H9 (cell line): ENCODE measurements around the gene SCN1B. TPM values are rescaled to one million over a fixed set of nuclear protein-coding genes. Genes with fewer than 3 reads are reported as not detected.

Source experiments
- DNase-seq: peaks from one replicate; pipeline ENCODE4 v3.0.0-alpha.2; 2017
- H2AFZ ChIP-seq: one replicate; pipeline ENCODE4 v1.6.1; 2013; ENCODE audit warnings: mild to moderate bottlenecking, low read length, control low read depth, moderate library complexity
- H2AK5ac ChIP-seq: 2 replicates; pipeline ENCODE4 v1.6.1; 2013; ENCODE audit warnings: low read length, control low read depth, mixed read lengths; ENCODE audit not compliant: insufficient read length
- H2BK120ac ChIP-seq: one replicate; pipeline ENCODE4 v1.6.1; 2013; ENCODE audit warnings: low read depth, mild to moderate bottlenecking, low read length, control low read depth, inconsistent platforms; ENCODE audit not compliant: poor library complexity, severe bottlenecking
- H2BK12ac ChIP-seq: 2 replicates; pipeline ENCODE4 v1.6.1; 2013; ENCODE audit warnings: low read length, control low read depth, mixed read lengths, low read depth; ENCODE audit not compliant: insufficient read length
- H2BK15ac ChIP-seq: 2 replicates; pipeline ENCODE4 v1.6.1; 2013; ENCODE audit warnings: low read depth, low read length, control low read depth
- H2BK20ac ChIP-seq: one replicate; pipeline ENCODE4 v1.6.1; 2013; ENCODE audit warnings: low read depth, mild to moderate bottlenecking, low read length, control low read depth, inconsistent platforms; ENCODE audit not compliant: poor library complexity, severe bottlenecking
- H2BK5ac ChIP-seq: 2 replicates; pipeline ENCODE4 v1.6.1; 2013; ENCODE audit warnings: low read length, control low read depth, mixed read lengths; ENCODE audit not compliant: insufficient read length
- H3K14ac ChIP-seq: 2 replicates; pipeline ENCODE4 v1.6.1; 2013; ENCODE audit warnings: low read length, control low read depth; ENCODE audit not compliant: insufficient read depth
- H3K18ac ChIP-seq: 2 replicates; pipeline ENCODE4 v1.6.1; 2013; ENCODE audit warnings: low read depth, mild to moderate bottlenecking, mixed read lengths, low read length, control low read depth; ENCODE audit not compliant: insufficient read length
- H3K23ac ChIP-seq: 2 replicates; pipeline ENCODE4 v1.6.1; 2013; ENCODE audit warnings: low read length, control low read depth, mixed read lengths, low read depth; ENCODE audit not compliant: insufficient read length
- H3K23me2 ChIP-seq: 2 replicates; pipeline ENCODE4 v1.6.1; 2013; ENCODE audit warnings: low read depth, mild to moderate bottlenecking, mixed read lengths, low read length, control low read depth; ENCODE audit not compliant: insufficient read length, poor library complexity, severe bottlenecking
- H3K27ac ChIP-seq: 2 replicates; pipeline ENCODE4 v1.5.1; 2013; ENCODE audit warnings: low read length, control low read depth, mixed read lengths, low read depth; ENCODE audit not compliant: insufficient read length
- H3K27me3 ChIP-seq: 2 replicates; pipeline ENCODE4 v1.6.1; 2013; ENCODE audit warnings: low read length, control low read depth, inconsistent platforms; ENCODE audit not compliant: insufficient read depth
- H3K4ac ChIP-seq: 2 replicates; pipeline ENCODE4 v1.6.1; 2013; ENCODE audit warnings: low read depth, mild to moderate bottlenecking, control low read depth, inconsistent platforms, low read length, moderate library complexity
- H3K4me1 ChIP-seq: 2 replicates; pipeline ENCODE4 v1.6.1; 2013; ENCODE audit warnings: low read length, control low read depth, inconsistent platforms; ENCODE audit not compliant: insufficient read depth
- H3K4me2 ChIP-seq: 2 replicates; pipeline ENCODE4 v1.6.1; 2013; ENCODE audit warnings: low read length, control low read depth, mixed read lengths; ENCODE audit not compliant: insufficient read length, insufficient read depth
- H3K56ac ChIP-seq: 2 replicates; pipeline ENCODE4 v1.6.1; 2013; ENCODE audit warnings: low read depth, mild to moderate bottlenecking, mixed read lengths, low read length, control low read depth; ENCODE audit not compliant: insufficient read length
- H3K79me1 ChIP-seq: 2 replicates; pipeline ENCODE4 v1.6.1; 2013; ENCODE audit warnings: low read depth, mild to moderate bottlenecking, moderate library complexity, low read length, control low read depth, inconsistent platforms; ENCODE audit not compliant: insufficient read depth, poor library complexity, severe bottlenecking
- H3K79me2 ChIP-seq: 2 replicates; pipeline ENCODE4 v1.6.1; 2013; ENCODE audit warnings: low read length, control low read depth, inconsistent platforms; ENCODE audit not compliant: insufficient read depth
- H3K9ac ChIP-seq: 2 replicates; pipeline ENCODE4 v1.6.1; 2013; ENCODE audit warnings: low read length, control low read depth, mixed read lengths; ENCODE audit not compliant: insufficient read length; ENCODE audit errors: extremely low read depth
- H3K9me3 ChIP-seq: one replicate; pipeline ENCODE4 v1.6.1; 2013; ENCODE audit warnings: low read depth, low read length, inconsistent platforms; ENCODE audit not compliant: control insufficient read depth
- H3T11ph ChIP-seq: one replicate; pipeline ENCODE4 v1.6.1; 2013; ENCODE audit warnings: mild to moderate bottlenecking, low read length, control low read depth, inconsistent platforms
- H4K20me1 ChIP-seq: one replicate; pipeline ENCODE4 v1.6.1; 2013; ENCODE audit not compliant: control insufficient read depth, insufficient read length, insufficient read depth
- H4K5ac ChIP-seq: 2 replicates; pipeline ENCODE4 v1.6.1; 2013; ENCODE audit warnings: low read depth, mild to moderate bottlenecking, mixed read lengths, low read length, control low read depth; ENCODE audit not compliant: insufficient read length
- H4K8ac ChIP-seq: replicated peaks from 2 replicates; pipeline ENCODE4 v1.6.1; 2013; ENCODE audit warnings: low read length, control low read depth, mixed read lengths, low read depth; ENCODE audit not compliant: insufficient read length
- H4K91ac ChIP-seq: 2 replicates; pipeline ENCODE4 v1.6.1; 2013; ENCODE audit warnings: low read depth, mild to moderate bottlenecking, moderate library complexity, mixed read lengths, low read length, control low read depth; ENCODE audit not compliant: insufficient read length
- H3K27ac Mint-ChIP-seq, 3 experiments: 2 replicates in 2 of 3; 3 replicates in 1 of 3; pipeline ENCODE4 v1.8.0; 2020 to 2021; ENCODE audit warnings: mixed read lengths in 3 of 3, mild to moderate bottlenecking in 1 of 3, moderate library complexity in 1 of 3
- H3K27me3 Mint-ChIP-seq: 2 replicates; pipeline ENCODE4 v1.8.0; 2021; ENCODE audit warnings: low read depth, mild to moderate bottlenecking, moderate library complexity, mixed read lengths
- H3K36me3 Mint-ChIP-seq, 3 experiments: 2 replicates in 2 of 3; 3 replicates in 1 of 3; pipeline ENCODE4 v1.8.0; 2020 to 2021; ENCODE audit warnings: low read depth in 3 of 3, mixed read lengths in 3 of 3; ENCODE audit not compliant: insufficient read depth in 1 of 3
- H3K4me1 Mint-ChIP-seq, 2 experiments: 2 replicates each; pipeline ENCODE4 v1.8.0; 2020; ENCODE audit warnings: mixed read lengths in 2 of 2
- H3K4me3 Mint-ChIP-seq, 2 experiments: 2 replicates in 1 of 2; 3 replicates in 1 of 2; pipeline ENCODE4 v1.8.0; 2020 to 2021; ENCODE audit warnings: mild to moderate bottlenecking in 2 of 2, mixed read lengths in 2 of 2, moderate library complexity in 1 of 2
- H3K9me3 Mint-ChIP-seq, 2 experiments: 2 replicates in 1 of 2; 3 replicates in 1 of 2; pipeline ENCODE4 v1.8.0; 2020; ENCODE audit warnings: mild to moderate bottlenecking in 2 of 2, mixed read lengths in 2 of 2, moderate library complexity in 1 of 2
- CTCF ChIP-seq: fragments of 200-600 bp; sonication (generic); conservative IDR thresholded peaks from 3 replicates; pipeline ENCODE4 v1.8.0; 2021; ENCODE audit warnings: antibody characterized with exemption, mild to moderate bottlenecking
- WGBS: extraction: QIAGEN DNeasy Blood & Tissue Kit; methylation state at CpG from one replicate; pipeline ENCODE4 v1.1.7; 2013; ENCODE audit warnings: missing lambda C conversion rate, low lambda C conversion rate, mixed read lengths; ENCODE audit not compliant: insufficient read length; ENCODE audit errors: extremely low coverage; 5-methylcytosine and 5-hydroxymethylcytosine counted together
- total RNA-seq: library from RNA; stranded (reverse); gene quantifications from 2 replicates; pipeline ENCODE4 v1.2.1, GENCODE V29; 2021

Gene SCN1B
- total RNA-seq, 1 experiment from 2014 or later = 3.8 TPM

- Histone ChIP-seq H4K5ac (no peak overlapping the region), H3K79me1 (no peaks in the 10 kb centered on the region), H2BK12ac (no peak overlapping the region), H3K9me3 (no peaks in the 10 kb centered on the region), H3K23me2 (no peaks in the 10 kb centered on the region), H4K20me1 (no peaks in the 10 kb centered on the region), H3K27ac (no peak overlapping the region), H3T11ph (no peak overlapping the region), H3K23ac (no peak overlapping the region), H3K4me2 (no peak overlapping the region), H4K91ac (no peak overlapping the region), H3K9ac (no peak overlapping the region), H2BK120ac (no peak overlapping the region), H2BK5ac (no peak overlapping the region), H3K27me3 (no peaks in the 10 kb centered on the region), H2BK20ac (no peak overlapping the region), H2BK15ac (no peak overlapping the region), H3K4me1 (no peaks in the 10 kb centered on the region), H3K56ac (no peak overlapping the region), H3K18ac (no peak overlapping the region), H3K14ac (no peak overlapping the region), H4K8ac (no peak overlapping the region), H3K79me2 (no peaks in the 10 kb centered on the region), H2AFZ (no peak overlapping the region), H2AK5ac (no peak overlapping the region), H3K4ac (no peak overlapping the region)
- no CpG with 5 or more reads among the region's 5 CpGs for WGBS
- no peaks in the 10 kb centered on the region; the same call in 1 of the 2 replicates for H3K27me3 Mint-ChIP-seq
- DNase-seq = no peak
- H3K27ac Mint-ChIP-seq = no peak overlapping the region; a peak in 1 of 7 replicates
- H3K9me3 Mint-ChIP-seq = no peaks in the 10 kb centered on the region
- H3K4me3 Mint-ChIP-seq = no peak overlapping the region
- TF ChIP-seq CTCF = no peak
- peaks cover 4 to 15% (median 10%) of the 10 kb centered on the region in 3 experiments; a peak in 4 of 7 replicates for H3K36me3 Mint-ChIP-seq
- H3K4me1 Mint-ChIP-seq = peaks cover 19 to 30% of the 10 kb centered on the region in 2 experiments
Observed at GRCh38 chr19:35051796-35052195, 21.5 kb downstream of the SCN1B start.
